ENCODE results near the gene NDUFS6.
"Not testable (repeated sequence)": the region's sequence is repeated elsewhere in the genome, so short reads cannot be mapped to it uniquely, and the experiment has no call there.

Gene NDUFS6

GRCh38 chr5:1834022-1834551 lies 32.9 kb downstream of the NDUFS6 start:
- no peak for DNase-seq (ENCODE audit: low spot score)

- DNase-seq (ENCODE audit: low spot score) = no peak
Observed at GRCh38 chr5:1834721-1835429, 33.7 kb downstream of the NDUFS6 start.

- no peak for DNase-seq (ENCODE audit: low spot score)
Observed at GRCh38 chr5:1835431-1835830, 34.2 kb downstream of the NDUFS6 start.

- DNase-seq (ENCODE audit: low spot score) = no peak
Observed at GRCh38 chr5:1836176-1836890, 35.1 kb downstream of the NDUFS6 start.

DNA sequence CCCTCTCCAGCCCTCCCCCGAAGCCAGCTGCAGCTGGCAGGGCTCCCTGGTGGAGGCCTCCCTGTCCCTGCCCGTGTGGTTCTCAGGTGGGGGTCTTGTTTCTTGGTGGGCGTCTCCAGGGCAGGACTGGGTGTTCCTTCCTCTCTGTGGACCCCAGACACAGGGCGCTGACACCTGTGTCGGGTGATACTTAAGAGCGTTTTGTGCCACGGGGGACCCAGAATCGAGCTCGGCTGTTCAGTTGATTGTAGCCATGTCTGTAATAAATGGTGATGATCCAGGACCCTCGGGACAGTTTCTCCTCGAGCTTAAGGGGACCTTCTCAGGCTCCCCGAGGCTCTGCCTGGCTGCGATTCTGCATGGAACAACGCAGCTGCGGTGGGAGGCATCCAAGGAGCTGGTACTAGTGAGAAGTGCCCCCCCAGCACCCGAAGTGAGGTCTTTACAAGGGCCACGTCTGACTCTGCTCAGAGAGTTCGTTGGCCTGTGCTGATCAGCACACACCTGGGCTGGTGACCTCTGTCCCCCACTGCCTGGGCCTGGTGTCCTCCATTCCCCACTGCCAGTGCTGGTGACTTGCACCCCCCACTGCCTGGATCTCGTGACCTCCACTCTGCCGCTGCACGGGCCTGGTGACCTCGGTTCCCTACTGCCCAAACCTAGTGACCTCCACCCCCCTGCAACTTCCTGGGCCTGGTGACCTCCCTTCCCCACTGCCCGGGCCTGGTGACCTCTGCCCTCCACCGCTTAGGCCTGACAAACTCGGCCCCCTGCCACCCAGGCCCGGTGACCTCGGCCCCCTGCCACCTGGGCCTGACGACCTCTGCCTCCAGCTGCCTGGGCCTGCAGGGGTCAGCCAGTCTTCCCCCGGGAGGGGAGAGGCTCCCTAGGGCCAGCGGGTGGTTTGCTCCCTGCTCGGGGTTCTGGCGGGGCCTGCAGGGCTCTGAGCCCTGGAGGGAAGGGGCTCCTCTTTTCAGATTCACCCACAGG lies 36.0 kb downstream of the NDUFS6 start:
- DNase-seq (ENCODE audit: low spot score) = no peak

DNA sequence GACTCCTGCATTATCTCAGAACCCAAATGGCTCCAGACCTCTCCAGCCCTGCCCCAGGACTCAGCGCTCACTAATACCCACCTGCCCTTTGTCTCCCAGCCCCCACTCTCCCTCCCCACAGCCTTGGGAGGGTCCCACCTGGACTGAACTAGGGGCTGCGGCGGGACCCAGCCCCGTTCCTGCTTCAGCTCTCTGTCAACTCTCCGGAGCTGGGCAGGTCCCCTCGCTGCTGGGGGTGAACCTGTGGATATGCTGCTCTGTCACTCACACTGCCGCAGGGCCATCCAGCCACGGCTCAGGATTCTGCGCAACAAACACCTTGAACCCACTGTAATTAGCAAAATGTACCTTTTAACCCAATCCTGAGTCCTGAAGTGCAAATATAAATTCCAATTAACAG lies 36.8 kb downstream of the NDUFS6 start:
- no peak for DNase-seq (ENCODE audit: low spot score)

GRCh38 chr5:1840071-1840547 lies 38.9 kb downstream of the NDUFS6 start:
- no peak for DNase-seq (ENCODE audit: low spot score)

GRCh38 chr5:1840741-1841521 lies 39.7 kb downstream of the NDUFS6 start:
- DNase-seq (ENCODE audit: low spot score) = no peak

DNA sequence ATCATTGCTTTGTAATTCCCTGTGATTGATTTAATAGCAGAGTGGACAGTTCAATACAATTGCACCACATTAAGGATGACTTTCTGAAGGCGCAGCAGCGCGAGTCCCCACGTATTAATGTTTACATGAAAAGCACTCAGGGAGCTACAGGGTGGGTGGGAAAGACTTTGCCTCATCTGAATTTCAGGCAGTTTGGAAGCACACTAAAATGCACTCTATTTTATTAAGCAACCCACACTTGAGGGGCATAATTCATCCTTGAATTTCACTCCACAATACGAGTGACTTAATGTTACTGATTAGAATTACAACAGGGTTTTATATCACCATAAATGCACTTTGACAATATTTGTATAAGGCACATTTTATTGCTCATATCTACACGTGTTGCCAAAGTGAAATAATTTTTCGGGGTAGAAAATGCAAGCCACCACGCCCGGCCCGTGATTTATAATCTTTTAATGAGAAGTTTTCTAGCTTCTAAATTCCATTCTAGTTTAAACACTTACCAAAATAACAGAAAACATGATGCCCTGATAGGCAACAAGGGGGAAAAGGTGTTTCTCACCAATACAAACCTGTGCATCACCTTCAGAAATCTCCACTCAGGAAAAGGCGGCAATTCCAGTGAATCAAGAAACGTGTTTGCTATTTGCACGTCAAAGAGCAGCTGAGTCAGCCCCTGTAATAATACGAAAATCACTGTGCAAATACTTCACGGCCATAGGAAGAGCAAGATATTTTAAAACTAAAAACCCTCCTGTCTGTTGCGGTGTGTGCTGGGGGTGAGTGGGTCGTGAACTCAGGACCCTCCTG lies 41.0 kb downstream of the NDUFS6 start:
- DNase-seq (ENCODE audit: low spot score) = no peak

DNA sequence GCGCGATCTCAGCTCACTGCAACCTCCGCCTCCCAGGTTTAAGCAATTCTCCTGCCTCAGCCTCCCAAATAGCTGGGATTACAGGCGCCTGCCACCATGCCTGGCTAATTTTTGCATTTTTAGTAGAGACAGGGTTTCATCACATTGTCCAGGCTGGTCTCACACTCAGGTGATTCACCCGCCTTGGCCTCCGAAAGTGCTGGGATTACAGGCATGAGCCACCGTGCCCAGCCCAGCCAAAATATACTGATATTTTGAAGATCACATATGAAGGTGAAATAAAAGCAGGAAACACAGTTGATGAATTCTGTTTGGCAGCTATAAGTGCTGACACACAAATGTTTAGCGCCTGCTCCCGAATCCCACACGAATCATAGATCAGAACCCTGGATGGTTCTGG lies 42.6 kb downstream of the NDUFS6 start:
- not testable (repeated sequence) for DNase-seq (ENCODE audit: low spot score)

DNA sequence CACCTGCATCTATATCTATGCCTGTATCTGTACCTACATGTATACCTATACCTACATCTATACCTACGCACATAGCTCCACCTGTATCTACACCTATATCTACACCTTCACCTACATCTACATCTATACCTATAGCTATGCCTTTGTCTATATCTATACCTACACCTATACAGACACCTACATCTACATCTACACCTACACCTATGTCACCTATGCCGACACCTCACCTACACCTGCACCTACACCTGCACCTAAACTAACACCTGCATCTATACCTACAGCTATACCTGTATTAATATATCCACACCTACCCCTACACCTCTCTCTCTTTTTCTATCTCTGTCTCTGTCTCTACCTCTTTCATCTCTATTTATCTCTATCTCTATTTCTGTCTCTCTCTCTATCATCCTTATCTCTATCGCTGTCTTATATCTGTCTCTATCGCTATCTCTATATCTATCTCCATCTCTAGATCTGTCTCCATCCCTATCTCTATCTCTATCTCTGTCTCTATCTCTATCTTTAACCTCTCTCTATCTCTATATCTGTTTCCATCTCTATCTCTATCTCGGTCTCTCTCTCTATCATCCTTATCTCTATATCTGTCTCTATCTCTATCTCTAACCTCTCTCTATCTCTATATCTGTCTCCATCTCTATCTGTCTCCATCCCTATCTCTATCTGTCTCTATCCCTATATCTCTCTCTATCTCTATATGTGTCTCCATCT lies 43.7 kb downstream of the NDUFS6 start:
- DNase-seq (ENCODE audit: low spot score) = no peak

DNA sequence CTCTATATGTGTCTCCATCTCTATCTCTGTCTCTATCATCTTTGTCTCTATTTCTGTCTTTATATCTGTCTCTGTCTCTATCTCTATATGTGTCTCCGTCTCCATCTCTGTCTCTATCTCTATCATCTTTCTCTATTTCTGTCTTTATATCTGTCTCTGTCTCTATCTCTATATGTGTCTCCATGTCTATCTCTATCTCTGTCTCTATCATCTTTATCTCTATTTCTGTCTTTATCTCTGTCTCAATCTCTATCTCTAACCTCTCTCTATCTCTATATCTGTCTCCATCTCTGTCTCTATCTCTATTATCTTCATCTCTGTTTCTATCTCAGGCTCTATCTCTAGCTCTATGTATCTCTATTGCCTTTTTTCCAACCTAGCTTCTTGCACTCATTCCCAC lies 44.5 kb downstream of the NDUFS6 start:
- DNase-seq (ENCODE audit: low spot score) = no peak

- DNase-seq (ENCODE audit: low spot score) = no peak
Observed at GRCh38 chr5:1846583-1846982, 45.4 kb downstream of the NDUFS6 start.

DNA sequence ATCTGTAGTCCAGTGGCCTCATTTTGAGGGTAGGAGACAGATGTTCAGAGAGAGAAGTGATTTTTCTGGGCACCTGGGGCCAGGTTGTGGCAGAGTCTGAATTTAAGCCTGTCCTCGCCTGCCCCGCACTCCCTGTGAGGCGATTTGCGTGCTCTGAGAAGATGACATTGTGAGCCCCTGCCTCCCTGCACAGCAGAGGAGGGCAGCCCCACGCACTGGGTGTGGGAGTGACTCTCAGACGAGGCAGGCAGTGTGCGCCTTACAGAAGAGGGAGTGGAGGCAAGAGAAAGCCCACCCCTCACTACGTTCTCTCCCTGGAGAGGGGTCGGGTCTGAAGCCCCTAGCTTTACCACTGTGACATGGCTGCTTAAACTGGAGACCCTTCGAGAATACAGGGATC lies 45.8 kb downstream of the NDUFS6 start:
- no peak for DNase-seq (ENCODE audit: low spot score)

DNA sequence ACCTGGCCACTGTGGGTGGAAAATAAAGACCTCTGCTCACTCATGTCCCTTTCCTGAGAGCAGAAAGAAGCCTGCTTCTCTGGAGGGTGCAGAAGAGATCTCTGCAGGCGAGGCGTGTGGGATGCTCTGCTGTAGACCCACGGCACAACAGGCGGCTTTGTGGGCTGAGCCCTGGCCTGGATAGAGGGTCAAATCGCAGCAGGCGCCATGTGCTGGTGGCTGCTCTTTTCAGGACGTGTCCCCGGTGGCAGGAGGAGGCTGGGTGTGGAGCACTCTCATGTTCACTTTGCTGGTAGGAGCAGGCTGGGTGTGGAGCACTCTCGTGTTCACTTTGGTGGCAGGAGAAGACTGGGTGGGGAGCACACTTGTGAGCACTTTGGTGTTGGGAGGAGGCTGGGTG lies 46.4 kb downstream of the NDUFS6 start:
- no peak for DNase-seq (ENCODE audit: low spot score)

DNA sequence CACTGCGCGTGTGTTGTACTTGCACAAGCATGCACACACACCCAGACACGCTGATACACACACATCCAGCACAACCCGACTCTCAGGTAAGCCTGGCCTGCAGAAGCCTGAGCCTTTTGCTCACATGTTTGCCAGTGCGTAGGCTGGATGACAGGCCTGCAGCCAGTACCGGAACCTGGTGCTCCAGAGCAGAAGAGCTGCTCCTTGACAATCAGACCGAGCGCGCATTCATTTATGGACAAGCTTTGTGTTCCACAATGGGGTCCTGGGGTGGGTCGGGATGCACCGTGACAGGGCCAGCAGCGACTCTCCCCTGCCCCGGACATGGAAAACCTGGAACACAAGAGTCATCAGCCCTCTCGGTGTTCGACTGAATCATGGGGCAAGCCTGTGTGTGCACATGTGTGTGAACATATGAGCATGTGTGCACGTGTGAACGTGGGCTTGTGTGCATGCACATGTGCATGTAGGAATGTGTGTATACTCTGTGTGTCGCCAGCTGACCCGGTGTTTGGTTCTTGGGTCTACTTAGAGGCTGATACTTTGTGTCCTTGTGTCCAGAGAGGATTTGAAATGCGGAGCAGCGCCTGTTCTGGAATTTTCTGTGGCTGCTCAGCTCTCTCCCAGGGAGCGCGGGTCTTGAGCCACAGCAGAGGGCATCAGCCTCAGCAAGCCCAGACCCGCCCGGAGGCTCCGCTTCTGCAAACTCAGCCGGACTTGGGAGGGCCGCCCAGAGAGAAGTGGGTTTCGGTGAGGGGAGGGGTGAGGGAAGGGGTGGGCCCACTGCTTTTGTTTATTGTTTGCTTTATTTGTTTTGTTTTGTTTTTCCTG lies 49.3 kb downstream of the NDUFS6 start:
- DNase-seq (ENCODE audit: low spot score) = no peak

DNA sequence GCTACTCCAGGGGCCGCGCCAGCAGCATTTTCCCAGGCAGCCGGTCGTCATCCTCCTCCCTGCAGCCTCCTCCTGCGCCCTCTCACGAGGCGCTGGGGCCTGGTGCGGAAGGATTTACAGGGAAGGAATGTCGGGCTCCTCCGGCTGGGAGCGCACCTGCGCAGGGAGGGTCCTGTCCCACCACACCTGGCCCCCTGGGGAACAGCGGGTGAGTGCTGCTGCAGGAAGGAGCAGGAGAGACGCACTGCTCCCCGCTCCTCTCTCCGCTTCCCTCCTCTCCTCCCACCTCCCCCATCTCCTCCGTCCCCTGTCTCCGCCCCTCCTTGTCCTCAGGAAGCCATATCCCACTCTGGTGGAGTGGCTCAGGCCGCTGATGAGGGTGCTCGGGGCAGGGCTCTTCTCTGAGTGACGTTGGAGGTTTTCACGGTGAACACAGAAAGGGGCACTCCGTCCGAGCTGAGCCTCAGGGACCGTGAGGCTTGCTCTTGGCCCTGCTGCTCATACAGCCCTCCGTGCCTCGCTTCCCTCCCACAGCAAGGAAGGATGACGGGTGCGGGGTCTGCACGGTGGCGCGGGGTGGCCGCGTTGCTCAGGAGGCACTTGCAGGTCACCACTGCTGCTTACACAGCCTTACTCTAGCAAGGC lies 50.2 kb downstream of the NDUFS6 start:
- no peak for DNase-seq (ENCODE audit: low spot score)

DNA sequence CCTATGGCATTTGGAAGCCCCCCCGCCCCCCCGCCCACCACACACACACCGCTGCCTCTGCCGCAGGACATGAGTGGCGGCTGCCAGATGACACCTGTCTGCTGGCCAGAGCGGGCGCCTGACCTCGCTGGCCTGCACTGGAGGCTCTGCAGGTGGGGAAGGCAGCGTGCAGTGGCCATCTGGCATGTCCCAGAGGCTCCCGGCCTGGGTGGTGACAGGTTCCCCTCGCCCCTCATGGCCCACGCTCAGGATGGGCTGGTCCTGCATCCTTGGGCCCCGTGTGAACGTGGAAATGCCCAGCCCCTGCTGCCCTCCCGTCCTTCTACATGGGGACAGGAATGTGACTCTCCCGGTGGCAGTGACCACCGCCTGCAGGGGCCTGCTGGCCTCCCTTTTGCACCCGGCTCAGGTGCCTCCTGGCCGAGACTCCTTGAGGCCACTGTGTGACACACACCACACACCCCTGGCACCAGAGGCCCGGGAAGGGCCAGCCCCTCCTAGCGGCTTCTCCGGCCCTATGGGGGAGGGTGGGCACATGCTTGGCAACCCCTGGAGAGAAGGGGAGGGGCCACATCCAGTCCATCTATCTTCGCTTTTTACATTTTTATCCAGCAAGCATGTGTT lies 51.2 kb downstream of the NDUFS6 start:
- no peak for DNase-seq (ENCODE audit: low spot score)

Data from CD4-positive, alpha-beta T cell treated with Interleukin-2 at 100 ng/mL for 4 hours (primary cell).